OCI-M2 (cell line): ENCODE results near the gene LACC1.

Source experiments
- DNase-seq: peaks from one replicate; lab custom pipeline; 2025; ENCODE audit not compliant: unreplicated experiment; lab: John Stamatoyannopoulos, UW

Gene LACC1

GRCh38 chr13:43879755-43880181 lies at the start of gene LACC1:
TSS of gene LACC1 (plus strand) at chr13:43879904. CDS start at chr13:43880986, 1,082 bp downstream.
- no peak for DNase-seq

DNA sequence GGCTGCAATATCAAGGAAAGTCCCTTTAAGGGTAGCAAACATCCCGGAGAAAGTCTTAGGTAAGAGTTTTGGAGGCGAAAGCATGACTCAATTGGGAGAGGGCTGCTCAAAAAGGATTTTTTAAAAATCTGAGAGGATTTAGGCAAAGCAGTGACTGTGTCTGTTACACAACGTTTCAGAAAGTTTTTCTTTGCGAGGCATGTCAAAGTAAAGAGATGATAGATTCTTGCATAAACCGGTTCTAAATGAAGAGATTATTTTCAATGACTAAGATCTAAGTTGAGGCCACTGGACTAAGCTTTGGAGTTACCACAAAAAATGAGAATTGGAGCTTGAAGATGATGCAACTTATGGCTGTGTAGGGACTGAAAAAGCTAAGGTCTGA lies 49.2 kb upstream of the LACC1 start:
- no peak for DNase-seq

- DNase-seq: no peak
Measured at GRCh38 chr13:43831088-43831487, 48.6 kb upstream of the LACC1 start.

DNA sequence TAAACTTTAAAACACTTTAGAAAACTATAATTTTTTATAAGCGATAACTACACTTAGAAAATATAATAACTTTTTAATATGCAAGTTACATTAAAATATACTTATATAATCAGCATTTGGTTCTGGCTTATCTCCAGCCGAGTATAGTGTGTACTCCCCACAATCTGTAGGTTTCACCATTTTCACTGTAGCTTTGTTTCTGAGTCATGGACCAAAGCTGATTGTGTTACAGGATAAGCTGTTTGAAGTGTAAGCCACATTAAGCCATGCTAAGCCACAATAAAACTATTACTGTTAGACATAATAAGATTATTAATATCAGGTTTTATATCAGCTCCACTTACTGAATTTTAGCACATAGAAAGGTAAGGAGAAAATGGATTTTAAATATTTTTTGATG lies 44.0 kb upstream of the LACC1 start:
- DNase-seq: no peak

- no peak for DNase-seq
Measured at GRCh38 chr13:43838909-43839308, 40.8 kb upstream of the LACC1 start.

- no peak for DNase-seq
Measured at GRCh38 chr13:43846496-43847158, 33.1 kb upstream of the LACC1 start.

GRCh38 chr13:43848001-43848649 lies 31.6 kb upstream of the LACC1 start:
- no peak for DNase-seq

- no peak for DNase-seq
Measured at GRCh38 chr13:43850873-43851272, 28.8 kb upstream of the LACC1 start.

DNA sequence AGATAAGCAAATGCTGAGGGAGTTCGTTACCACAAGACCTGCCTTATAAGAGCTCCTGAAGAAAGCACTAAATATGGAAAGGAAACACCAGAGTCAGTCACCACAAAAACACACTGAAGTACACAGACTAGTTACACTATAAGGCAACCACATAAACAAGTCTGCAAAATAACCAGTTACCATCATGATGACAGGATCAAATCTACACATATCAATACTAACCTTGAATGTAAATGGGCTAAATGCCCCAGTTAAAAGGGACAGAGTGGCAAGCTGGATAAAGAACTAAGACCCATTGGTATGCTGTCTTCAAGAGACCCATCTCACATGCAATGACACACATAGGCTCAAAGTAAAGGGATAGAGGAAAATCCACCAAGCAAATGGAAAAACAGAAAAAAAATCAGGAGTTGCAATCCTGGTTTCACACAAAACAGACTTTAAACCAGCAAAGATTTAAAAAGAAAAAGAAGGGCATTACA lies 26.7 kb upstream of the LACC1 start:
- DNase-seq: no peak

DNA sequence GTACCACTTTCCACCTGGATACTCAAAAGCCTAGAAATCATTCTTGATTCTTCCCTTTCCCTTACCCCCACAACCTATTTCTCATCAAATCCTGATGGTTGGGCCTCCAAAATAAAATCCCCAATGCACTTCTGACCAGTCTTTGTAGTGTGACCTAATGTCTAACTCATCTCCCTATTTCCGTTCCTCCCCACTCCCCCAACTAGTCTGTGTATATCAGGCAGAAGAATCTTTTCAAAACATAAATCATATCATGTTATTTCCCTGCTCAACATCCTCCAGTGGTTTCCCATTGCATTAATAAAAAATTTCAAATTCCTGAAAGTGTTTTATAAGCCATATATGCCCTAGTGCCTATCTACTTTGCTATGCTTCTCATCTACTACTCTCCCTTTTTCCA lies 17.8 kb upstream of the LACC1 start:
- DNase-seq: no peak

GRCh38 chr13:43864921-43865320 lies 14.8 kb upstream of the LACC1 start:
- no peak for DNase-seq

DNA sequence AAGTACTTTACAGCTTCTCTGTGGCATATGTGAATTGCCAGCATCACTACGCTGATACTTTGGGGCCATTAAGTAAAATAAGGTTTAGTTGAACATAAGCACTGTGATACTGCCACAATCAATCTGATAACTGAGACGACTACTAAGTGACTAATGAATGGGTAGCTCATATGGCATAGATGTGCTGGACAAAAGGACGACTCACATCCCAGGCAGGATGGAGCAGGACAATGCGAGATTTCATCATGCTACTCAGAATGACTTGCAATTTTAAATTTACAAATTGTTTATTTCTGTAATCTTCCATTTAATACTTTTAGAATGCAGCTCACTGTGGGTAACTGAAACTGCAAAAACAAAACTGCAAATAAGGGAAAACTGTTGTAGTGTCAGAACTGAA lies 13.8 kb upstream of the LACC1 start:
- no peak for DNase-seq

DNA sequence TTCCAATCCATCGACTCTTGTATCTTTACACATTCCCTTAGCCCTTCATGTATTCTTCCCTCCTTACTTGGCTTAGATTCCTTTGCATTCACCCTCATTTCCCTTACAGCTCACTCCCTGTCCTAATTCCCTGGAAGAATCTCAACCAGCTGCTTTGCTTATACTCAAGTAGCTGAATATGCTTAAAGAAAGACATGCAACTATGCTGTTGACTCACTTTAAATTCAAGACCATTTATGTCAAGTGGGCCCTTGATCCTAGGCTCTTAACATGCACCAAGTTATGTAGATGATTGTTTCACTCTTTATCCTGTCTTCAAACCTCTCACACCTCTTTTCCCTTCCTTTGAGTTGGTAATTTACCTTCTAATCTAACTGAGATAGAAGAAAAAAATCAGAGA lies 7.5 kb upstream of the LACC1 start:
- no peak for DNase-seq

DNA sequence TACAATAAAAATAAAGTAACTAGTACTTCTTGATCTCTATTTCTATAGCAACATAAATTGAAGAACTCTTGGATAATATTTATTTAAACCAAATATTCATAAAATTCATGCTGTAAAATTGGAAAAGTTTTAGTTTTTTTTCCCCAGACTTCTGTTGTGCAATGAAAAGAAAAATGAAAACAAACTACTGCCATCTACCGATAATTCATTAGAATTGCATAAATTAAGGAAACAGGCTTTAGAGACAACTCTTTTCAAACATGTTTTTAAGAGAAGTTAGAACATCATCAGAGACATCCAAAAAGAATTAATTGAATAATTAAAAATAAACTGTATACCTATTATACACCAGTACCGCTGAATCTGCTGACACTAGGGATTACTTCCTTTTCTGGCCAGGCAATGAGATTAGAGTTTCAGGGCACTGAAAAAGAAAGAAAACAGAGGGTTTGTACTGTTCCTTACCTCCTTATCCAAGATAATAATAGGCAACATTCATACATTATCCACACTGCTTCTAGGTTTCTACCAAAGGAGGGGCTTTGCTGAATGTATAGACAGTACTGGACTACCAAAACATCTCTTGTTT lies 5.1 kb upstream of the LACC1 start:
- DNase-seq: no peak

- DNase-seq: no peak
Measured at GRCh38 chr13:43876366-43876765, 3.3 kb upstream of the LACC1 start.

- DNase-seq: no peak
Measured at GRCh38 chr13:43877326-43877725, 2.4 kb upstream of the LACC1 start.

DNA sequence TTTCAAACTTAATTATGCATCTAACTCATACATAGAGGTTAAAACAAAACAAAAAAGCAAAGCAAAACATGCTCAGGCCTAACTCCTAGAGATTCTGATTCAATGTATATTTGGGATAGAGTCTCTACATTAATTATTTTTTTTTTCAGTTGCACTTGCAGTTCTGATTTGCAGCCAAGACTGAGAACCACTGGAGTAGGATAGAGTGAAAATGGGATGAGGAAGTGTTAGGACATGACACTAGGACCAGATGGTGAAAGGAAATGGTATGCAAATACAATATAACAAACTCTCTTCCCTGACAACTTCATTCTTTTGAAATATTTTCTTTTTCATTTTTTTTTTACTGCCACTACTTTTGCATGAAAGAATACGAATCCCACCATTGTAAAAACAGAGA lies 1.9 kb upstream of the LACC1 start:
- DNase-seq: no peak

DNA sequence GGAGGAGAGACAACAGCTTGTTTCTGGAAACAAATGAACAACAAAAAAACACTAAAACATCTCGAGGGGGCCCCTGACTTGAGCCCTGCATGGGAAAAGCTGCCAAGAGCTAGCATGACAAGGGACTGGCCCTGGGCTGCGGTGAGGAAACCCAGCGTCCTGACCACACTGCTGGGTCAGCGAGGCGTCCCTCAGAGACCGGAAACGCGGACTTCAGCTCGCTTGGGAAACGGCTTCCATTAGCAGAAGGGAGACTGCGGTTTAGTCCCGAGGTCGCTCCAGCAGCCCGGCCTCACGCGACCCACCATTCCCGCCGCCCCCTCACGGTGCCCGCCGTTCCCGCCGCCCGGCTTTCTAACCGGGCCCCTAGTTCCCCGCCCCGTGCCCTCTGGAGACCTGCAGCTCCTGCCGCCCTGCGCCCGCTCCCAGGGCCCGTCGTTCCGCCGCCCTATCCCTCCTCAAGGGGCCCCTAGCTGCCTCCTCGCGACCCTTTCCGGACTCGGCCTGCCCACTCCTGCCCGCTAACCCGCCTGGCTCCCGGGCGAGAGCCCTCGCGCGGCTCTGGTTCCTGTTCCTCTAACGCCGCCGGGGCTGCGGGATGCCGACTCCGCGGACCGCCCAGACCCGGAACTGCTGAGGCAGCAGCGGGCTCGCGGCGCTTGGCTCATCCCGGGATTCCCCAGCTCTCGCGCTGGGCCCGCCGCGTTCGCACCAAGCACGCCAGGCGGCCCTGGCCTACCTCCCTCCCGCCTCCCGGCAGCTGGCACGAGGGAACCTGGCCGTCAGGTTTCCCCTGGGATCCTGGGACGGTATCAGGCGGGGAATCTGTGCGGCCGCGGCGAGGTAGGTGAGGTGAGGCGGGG lies 581 bp upstream of the LACC1 start, which contains the start of gene CCDC122:
TSS of gene CCDC122 (minus strand) at position 849 of the 863 bp plus-strand sequence. CDS start 10,364 bp downstream, outside the sequence.
- no peak for DNase-seq

GRCh38 chr13:43880214-43880855 lies 631 bp downstream of the LACC1 start:
- no peak for DNase-seq

DNA sequence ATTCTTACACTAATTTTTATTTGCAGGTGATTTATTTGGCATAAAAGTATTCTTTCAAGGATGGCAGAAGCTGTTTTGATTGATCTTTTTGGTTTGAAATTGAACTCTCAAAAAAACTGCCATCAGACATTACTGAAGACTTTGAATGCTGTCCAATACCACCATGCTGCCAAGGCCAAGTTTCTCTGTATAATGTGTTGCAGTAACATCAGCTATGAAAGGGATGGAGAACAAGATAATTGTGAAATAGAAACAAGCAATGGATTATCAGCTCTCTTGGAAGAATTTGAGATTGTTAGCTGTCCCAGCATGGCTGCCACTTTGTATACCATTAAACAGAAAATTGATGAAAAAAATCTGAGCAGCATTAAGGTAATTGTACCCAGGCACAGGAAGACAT lies 1.2 kb downstream of the LACC1 start:
- DNase-seq: no peak

- no peak for DNase-seq
Measured at GRCh38 chr13:43881580-43881979, 1.9 kb downstream of the LACC1 start.
